Loucy (cell line): ENCODE measurements around the gene PLEKHA4.

ENCODE experiments used
- CTCF ChIP-seq: fragments of 200-600 bp; sonication (generic); conservative IDR thresholded peaks from 2 replicates; pipeline ENCODE4 v1.5.1; 2014; ENCODE audit warnings: mild to moderate bottlenecking, antibody characterized with exemption, low read length
- EZH2phosphoT487 ChIP-seq: fragments of 200-600 bp; IDR thresholded peaks from 2 replicates; pipeline ENCODE4 v1.6.1; 2018; ENCODE audit warnings: antibody characterized with exemption, mild to moderate bottlenecking, moderate library complexity, borderline replicate concordance

DNA sequence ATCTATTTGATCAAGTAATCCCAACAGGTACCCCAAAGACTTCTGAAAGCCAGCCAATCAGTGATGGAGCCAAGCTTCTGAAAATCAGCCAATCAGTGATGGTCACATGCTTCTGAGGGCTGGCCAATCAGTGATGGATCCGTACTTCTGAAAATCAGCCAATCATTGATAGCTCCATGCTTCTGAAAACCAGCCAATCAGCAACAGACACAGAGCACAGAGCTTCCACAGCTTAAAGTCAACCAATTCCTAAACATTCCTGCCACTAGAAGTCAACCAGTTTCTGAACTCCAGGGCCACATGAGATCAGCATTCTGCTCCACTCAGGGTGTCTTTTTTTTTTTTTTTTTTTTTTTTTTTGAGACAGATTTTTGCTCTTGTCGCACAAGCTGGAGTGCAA lies 23.9 kb downstream of the PLEKHA4 start:
- no peak for TF ChIP-seq CTCF
- TF ChIP-seq EZH2phosphoT487 = no peak
